Effector memory CD4-positive, alpha-beta T cell (primary cell): ENCODE data around the gene COPRS.
A peak's percentile ranks its signal among the peaks of the same experiment; 100 is the strongest.

Experiments
- DNase-seq, 3 donors: peaks; one replicate each; pipeline ENCODE4 v3.0.0-alpha.2; 2020
- H3K27ac ChIP-seq: 2 replicates; pipeline ENCODE4 v1.7.0; 2013; ENCODE audit warnings: mild to moderate bottlenecking, low read length, moderate library complexity; ENCODE audit not compliant: insufficient read depth, poor library complexity, severe bottlenecking
- H3K27me3 ChIP-seq: replicated peaks from 2 replicates; pipeline ENCODE4 v1.7.0; 2013; ENCODE audit warnings: mild to moderate bottlenecking, low read length; ENCODE audit not compliant: insufficient read depth, control insufficient read depth, poor library complexity, severe bottlenecking
- H3K36me3 ChIP-seq: 2 replicates; pipeline ENCODE4 v1.7.0; 2013; ENCODE audit warnings: mild to moderate bottlenecking, low read length, moderate library complexity; ENCODE audit not compliant: control insufficient read depth, insufficient read depth
- H3K4me1 ChIP-seq: 2 replicates; pipeline ENCODE4 v1.7.0; 2013; ENCODE audit warnings: low read length, mild to moderate bottlenecking; ENCODE audit not compliant: control insufficient read depth, insufficient read depth, poor library complexity, severe bottlenecking
- H3K4me3 ChIP-seq: 2 replicates; pipeline ENCODE4 v1.7.0; 2013; ENCODE audit warnings: low read length, low read depth, mild to moderate bottlenecking; ENCODE audit not compliant: insufficient read depth, poor library complexity, severe bottlenecking
- H3K9me3 ChIP-seq: 2 replicates; pipeline ENCODE4 v1.7.0; 2013; ENCODE audit warnings: mild to moderate bottlenecking, low read length, moderate library complexity; ENCODE audit not compliant: control insufficient read depth

COPRS gene

DNA sequence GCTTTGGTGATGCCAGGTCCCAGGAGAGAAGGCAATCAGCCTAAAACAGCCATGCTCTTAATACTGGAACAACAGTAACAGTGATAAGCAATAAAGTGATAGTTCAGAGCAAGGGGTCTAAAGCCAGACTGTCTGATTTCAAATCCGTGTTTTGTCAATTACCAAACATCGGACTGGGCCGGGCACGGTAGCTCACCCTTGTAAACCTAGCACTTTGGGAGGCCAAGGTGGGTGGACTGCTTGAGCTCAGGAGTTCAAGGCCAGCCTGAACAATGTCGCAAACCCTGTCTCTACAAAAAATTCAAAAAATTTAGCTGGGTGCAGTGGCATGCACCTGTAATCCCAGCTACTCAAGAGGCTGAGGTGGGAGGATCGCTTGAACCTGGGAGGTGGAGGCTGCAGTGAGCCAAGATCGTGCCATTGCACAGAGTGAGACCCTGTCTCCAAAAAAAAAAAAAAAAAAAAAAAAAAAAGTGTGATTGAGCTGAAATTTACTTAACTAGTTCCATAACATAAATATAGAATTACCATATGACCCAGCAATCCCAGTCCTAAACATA is 5.1 kb downstream of the COPRS start:
- no peak for DNase-seq
- peaks cover 6% of the 10 kb centered on the region for H3K4me1 ChIP-seq
- H3K27ac ChIP-seq: no peak overlapping the region
- H3K36me3 ChIP-seq: no peaks in the 10 kb centered on the region
- H3K27me3 ChIP-seq: no peaks in the 10 kb centered on the region
- no peak overlapping the region for H3K4me3 ChIP-seq
- no peaks in the 10 kb centered on the region for H3K9me3 ChIP-seq

DNA sequence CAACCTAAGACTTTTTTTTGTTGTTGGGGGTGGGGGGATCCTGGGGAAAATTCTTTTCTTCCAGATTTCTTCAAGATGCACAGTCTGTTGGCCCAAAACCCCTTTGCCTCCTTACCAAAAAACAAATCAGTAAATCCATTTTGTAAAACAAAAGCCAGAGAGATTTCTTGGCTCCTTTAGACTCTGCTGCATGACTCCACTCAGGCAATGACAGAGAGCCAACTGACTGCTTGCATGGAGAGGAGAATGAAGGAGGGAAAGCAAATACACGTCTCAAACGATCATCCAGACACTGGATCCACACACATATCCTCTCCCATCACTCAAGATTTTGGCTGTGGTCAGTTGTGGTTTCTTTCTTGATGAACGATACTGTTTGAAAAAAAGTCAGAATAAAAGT is 13.8 kb downstream of the COPRS start:
- Histone ChIP-seq H3K9me3 (no peaks in the 10 kb centered on the region), H3K27me3 (peaks cover 3% of the 10 kb centered on the region), H3K36me3 (no peaks in the 10 kb centered on the region), H3K27ac (no peak overlapping the region), H3K4me1 (no peaks in the 10 kb centered on the region), H3K4me3 (no peak overlapping the region)
- no peak for DNase-seq

DNA sequence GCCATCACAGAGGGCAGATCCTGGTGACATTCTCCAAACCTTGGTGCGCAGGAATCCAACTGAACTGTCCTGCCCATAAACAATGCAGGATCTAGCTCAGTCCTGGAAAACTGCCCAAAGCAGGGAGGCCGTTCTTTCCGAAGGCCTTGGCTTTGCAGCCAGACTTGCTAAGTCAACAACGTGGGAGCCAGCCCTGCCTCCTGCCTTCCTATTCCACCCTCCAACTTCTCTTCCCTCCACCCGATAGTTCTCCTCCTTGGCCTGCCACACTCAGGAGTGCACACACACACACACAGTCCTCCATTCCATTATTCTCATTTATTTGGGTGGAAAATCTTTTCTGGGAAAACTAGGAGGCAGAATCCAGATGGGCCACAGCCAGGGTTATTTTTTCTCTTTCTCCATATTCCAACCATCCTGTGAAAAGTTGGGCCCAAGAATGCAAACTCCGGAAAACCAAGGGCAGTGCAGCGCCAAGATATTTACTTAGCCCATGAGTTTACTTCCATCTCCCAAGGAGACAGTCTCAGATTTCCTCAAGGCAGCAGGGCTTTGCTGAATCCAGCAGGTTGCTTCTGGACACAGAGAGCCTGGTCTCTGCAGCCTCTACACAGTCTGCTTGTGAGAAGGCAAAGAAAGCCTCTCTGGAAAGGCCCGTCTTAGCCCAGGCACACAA is 15.8 kb downstream of the COPRS start:
- Histone ChIP-seq H3K4me1 (no peaks in the 10 kb centered on the region), H3K4me3 (no peak overlapping the region), H3K27me3 (peaks cover 6% of the 10 kb centered on the region), H3K9me3 (no peaks in the 10 kb centered on the region), H3K27ac (no peak overlapping the region), H3K36me3 (no peaks in the 10 kb centered on the region)
- no peak for DNase-seq

DNA sequence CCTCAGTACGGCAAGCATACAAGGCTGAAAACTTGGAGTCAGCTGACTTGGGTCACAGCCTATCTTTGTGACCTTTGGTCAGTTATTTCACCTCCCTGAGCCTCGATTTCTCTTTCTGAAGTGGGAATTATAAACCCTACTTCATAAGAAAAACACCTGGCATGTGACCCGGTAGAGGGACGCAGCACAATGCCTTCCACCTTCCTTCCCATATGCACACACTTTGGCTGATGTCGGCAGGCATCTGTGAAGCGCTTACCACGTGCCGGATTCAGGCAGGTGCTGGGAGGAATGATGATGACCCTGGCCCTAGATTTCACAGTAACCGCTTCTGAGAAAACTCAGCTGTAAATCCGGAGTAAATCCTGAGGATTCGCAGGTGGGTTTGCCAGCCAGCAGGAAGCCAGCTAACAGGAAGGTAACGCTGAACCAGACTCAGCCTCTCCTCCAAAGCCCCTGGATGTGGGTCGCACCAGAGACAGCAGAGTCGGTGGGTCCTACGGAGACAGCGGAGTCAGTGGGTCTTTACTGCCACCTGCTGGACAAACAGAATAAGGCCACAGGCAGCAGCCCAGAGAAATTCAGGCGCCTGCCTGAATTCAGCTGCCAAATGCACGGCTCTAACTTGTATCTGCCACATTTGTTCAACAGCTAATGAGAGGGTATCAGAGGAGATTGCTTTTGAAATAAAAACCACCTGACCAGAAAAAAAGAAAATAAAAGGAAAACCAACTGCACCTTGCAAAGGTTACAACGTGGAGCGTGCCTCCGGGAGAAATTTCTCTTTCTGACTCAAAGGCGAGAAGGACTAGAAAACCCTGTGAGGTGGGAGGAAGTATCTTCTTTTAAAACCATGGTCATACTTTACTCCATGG is 16.6 kb downstream of the COPRS start:
- peak; percentile 21 to 43 (median 25) for DNase-seq
- Histone ChIP-seq H3K36me3 (no peaks in the 10 kb centered on the region), H3K9me3 (no peaks in the 10 kb centered on the region), H3K27ac (no peak overlapping the region), H3K27me3 (peaks cover 6% of the 10 kb centered on the region), H3K4me3 (no peak overlapping the region), H3K4me1 (no peaks in the 10 kb centered on the region)

DNA sequence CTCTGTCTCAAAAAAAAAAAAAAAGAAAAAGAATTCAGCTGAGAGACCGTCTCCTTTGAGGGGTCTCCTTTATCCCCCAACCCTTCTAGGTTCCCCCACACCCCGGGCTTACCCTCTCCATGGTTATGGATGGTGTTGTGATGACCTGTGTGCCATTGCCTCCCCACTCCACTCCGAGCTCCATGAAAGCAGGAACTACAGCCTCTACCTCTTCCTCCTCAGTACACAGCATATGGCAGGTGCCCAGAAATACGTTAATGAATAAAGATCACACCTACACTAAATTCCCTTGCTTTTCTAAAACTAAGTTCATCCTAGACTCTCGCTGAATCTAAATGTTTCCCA is 17.2 kb downstream of the COPRS start:
- no peak overlapping the region for H3K4me3 ChIP-seq
- H3K9me3 ChIP-seq: no peaks in the 10 kb centered on the region
- no peak for DNase-seq

DNA sequence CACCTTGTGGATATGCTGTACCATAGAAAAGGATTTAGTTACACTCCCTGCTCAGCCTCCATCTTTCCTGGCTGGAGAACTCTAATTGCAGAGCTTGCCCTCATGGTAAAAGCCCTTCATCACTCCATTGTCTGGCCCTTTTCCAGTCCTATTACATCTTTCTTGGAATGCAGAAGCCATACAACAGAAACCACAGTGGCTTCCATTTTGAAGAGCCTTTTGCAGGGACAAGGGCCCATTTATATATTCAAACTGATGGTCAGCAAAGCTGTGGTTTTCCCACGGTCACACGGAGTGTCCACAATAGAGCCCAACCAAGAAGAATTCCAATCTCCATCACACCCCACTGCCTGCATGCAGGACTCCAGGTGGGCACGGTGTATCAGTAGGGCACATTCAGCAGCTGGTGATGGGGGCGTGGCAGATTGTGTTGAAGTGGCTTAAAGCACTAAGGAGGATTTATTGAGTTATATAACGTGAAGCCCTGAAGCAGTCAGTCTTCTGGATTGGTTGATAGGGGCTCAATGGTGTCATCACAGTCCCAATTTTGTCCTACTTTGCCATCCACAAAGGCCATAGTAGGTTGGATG is 20.3 kb downstream of the COPRS start:
- no peak for DNase-seq
- Histone ChIP-seq H3K36me3 (no peaks in the 10 kb centered on the region), H3K27ac (no peak overlapping the region), H3K4me3 (no peak overlapping the region), H3K27me3 (peaks cover 6% of the 10 kb centered on the region), H3K9me3 (no peaks in the 10 kb centered on the region), H3K4me1 (no peaks in the 10 kb centered on the region)

More for the DNA sequence above, 17.2 kb downstream of the COPRS start:
- Histone ChIP-seq H3K27me3 (peaks cover 6% of the 10 kb centered on the region), H3K4me1 (no peaks in the 10 kb centered on the region), H3K36me3 (no peaks in the 10 kb centered on the region), H3K27ac (no peak overlapping the region)

DNA sequence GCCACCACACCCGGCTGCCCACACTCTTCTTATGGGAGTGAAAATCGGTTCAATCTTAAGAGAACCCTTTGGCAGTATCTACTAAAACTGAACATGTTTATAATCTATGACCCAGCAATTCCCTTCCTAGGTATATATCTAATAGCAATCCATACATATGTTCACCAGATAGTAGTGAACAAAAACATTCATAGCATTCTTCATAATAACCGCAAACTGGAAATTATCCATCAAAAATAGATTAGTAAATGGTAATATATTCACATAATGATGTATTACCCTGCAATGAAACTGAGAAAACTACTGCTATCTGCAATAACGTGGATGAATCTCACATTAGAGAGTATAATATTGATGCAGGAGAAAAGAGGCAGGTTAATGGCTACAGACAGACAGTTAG is 23.1 kb downstream of the COPRS start:
- Histone ChIP-seq H3K9me3 (no peaks in the 10 kb centered on the region), H3K36me3 (no peaks in the 10 kb centered on the region), H3K4me3 (no peak overlapping the region), H3K27me3 (peaks cover 6% of the 10 kb centered on the region), H3K27ac (no peak overlapping the region), H3K4me1 (no peaks in the 10 kb centered on the region)
- DNase-seq: no peak

DNA sequence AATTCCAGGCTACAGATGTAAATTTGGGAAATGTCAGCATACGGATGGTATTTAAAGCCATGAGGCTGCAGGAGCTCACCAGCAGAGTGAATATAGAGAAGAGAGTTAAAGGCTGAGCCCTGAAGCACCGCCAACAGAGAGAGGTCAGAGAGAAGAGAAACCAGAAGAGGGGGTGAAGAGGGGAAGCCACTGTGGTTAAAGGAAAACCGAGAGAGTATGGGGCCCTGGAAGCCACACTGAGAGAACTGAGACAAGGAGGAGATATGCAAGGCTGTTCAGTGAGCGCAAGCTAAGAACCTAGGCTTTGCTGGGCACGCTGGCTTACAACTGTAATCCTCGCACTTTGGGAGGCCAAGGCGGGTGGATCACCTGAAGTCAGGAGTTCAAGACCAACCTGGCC is 24.6 kb downstream of the COPRS start:
- Histone ChIP-seq H3K4me1 (no peaks in the 10 kb centered on the region), H3K27ac (no peak overlapping the region), H3K27me3 (no peaks in the 10 kb centered on the region), H3K36me3 (no peaks in the 10 kb centered on the region), H3K4me3 (no peak overlapping the region), H3K9me3 (no peaks in the 10 kb centered on the region)
- no peak for DNase-seq

DNA sequence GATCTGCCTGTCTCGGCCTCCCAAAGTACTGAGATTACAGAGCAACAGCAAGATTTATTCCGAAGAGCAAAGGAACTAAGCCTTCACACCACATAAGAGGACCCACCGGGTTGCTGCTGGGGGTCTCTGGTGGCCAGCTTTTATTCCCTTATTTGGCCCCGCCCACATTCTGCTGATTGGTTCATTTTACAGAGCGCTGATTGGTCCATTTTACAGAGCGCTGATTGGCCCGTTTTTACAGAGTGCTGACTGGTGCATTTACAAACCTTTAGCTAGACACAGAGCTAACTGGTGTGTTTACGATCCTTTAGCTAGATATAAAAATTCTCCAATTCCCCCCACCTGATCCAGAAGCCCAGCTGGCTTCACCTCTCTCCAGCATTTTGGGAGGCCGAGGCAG is 26.3 kb downstream of the COPRS start:
- Histone ChIP-seq H3K27me3 (no peaks in the 10 kb centered on the region), H3K27ac (no peak overlapping the region), H3K4me1 (no peaks in the 10 kb centered on the region), H3K4me3 (no peak overlapping the region), H3K9me3 (no peaks in the 10 kb centered on the region), H3K36me3 (no peaks in the 10 kb centered on the region)
- DNase-seq: no peak
